ENCODE results near the gene VPS36.

DNA sequence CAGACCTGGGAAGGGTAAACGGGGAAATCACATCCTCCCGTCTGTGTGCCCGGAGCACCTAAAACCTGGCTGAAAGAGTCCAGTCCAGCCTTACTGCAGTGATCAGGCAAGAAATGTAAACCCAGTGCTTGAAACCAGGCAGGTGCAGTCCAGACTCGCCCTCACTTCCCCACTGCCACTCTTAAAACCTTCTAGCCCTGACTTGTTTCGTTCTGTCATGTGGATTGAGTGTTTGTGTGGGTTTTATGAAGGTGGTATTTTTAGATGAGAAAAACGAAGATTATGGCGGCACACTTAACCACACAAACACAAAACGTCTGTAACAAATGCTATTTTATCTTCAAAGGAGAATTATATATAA is 4.0 kb upstream of the VPS36 start:
- TF ChIP-seq RAD21 (IDR thresholded peaks at IDR 0.05; ENCODE audit: low read depth), result no peak
- TF ChIP-seq, protein P1, sequence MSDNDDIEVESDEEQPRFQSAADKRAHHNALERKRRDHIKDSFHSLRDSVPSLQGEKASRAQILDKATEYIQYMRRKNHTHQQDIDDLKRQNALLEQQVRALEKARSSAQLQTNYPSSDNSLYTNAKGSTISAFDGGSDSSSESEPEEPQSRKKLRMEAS (IDR thresholded peaks at IDR 0.05), result no peak
- TF ChIP-seq NFIC (IDR thresholded peaks at IDR 0.05), result no peak
- no peak for TF ChIP-seq YY1 (IDR thresholded peaks at IDR 0.05; ENCODE audit: low read depth)
- TF ChIP-seq, protein P2, sequence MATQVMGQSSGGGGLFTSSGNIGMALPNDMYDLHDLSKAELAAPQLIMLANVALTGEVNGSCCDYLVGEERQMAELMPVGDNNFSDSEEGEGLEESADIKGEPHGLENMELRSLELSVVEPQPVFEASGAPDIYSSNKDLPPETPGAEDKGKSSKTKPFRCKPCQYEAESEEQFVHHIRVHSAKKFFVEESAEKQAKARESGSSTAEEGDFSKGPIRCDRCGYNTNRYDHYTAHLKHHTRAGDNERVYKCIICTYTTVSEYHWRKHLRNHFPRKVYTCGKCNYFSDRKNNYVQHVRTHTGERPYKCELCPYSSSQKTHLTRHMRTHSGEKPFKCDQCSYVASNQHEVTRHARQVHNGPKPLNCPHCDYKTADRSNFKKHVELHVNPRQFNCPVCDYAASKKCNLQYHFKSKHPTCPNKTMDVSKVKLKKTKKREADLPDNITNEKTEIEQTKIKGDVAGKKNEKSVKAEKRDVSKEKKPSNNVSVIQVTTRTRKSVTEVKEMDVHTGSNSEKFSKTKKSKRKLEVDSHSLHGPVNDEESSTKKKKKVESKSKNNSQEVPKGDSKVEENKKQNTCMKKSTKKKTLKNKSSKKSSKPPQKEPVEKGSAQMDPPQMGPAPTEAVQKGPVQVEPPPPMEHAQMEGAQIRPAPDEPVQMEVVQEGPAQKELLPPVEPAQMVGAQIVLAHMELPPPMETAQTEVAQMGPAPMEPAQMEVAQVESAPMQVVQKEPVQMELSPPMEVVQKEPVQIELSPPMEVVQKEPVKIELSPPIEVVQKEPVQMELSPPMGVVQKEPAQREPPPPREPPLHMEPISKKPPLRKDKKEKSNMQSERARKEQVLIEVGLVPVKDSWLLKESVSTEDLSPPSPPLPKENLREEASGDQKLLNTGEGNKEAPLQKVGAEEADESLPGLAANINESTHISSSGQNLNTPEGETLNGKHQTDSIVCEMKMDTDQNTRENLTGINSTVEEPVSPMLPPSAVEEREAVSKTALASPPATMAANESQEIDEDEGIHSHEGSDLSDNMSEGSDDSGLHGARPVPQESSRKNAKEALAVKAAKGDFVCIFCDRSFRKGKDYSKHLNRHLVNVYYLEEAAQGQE (IDR thresholded peaks at IDR 0.05; ENCODE audit: low read depth), result no peak
- TF ChIP-seq, protein P3, sequence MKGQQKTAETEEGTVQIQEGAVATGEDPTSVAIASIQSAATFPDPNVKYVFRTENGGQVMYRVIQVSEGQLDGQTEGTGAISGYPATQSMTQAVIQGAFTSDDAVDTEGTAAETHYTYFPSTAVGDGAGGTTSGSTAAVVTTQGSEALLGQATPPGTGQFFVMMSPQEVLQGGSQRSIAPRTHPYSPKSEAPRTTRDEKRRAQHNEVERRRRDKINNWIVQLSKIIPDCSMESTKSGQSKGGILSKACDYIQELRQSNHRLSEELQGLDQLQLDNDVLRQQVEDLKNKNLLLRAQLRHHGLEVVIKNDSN (IDR thresholded peaks at IDR 0.05), result no peak
- no peak for TF ChIP-seq EP300 (IDR thresholded peaks at IDR 0.05; ENCODE audit: borderline replicate concordance)
- no peak for TF ChIP-seq ZBTB7A (IDR thresholded peaks at IDR 0.05; ENCODE audit: low read depth)
- TF ChIP-seq CEBPB (IDR thresholded peaks at IDR 0.05), result no peak
- no peak for TF ChIP-seq TEAD4 (IDR thresholded peaks at IDR 0.05)

Data from Ishikawa (cell line).